H4 (cell line): ENCODE results near the gene PTGS1. TPM values are rescaled to one million over a fixed set of nuclear protein-coding genes. Genes with fewer than 3 reads are reported as not detected.

Source experiments
- DNase-seq: peaks from one replicate; pipeline ENCODE4 v3.0.0-alpha.2; 2015; ENCODE audit warnings: low spot score
- total RNA-seq: library from RNA; depleted of rRNA; stranded (reverse); fragments of >200 nt; shearing (Covaris generic); gene quantifications from 2 replicates; pipeline ENCODE4 v1.2.3, GENCODE V29; 2014

Gene PTGS1
- total RNA-seq, 1 experiment from 2014 or later = 0.74 TPM

- DNase-seq = peak; percentile 64
Measured at GRCh38 chr9:122374885-122375420, 4.1 kb downstream of the PTGS1 start.

- DNase-seq = no peak
Measured at GRCh38 chr9:122376796-122377195, 6.0 kb downstream of the PTGS1 start.

- DNase-seq = no peak
Measured at GRCh38 chr9:122377241-122378164, 6.7 kb downstream of the PTGS1 start.

DNA sequence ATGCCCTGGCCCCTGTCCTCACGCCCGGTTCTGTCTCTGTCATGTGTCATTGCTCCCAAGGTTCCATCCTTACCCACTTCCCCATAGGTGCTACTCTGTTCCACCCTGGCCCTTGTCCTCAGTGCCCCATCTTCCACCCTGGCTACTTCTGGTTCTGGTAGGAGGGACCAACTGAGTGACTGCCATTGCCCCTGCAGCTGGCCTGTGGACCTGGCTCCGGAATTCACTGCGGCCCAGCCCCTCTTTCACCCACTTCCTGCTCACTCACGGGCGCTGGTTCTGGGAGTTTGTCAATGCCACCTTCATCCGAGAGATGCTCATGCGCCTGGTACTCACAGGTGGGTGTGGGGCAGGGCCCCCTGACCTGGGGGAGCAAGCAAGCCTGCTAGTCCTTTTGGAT lies 7.4 kb downstream of the PTGS1 start:
- no peak for DNase-seq

- no peak for DNase-seq
Measured at GRCh38 chr9:122379340-122379739, 8.5 kb downstream of the PTGS1 start.

GRCh38 chr9:122380293-122380692 lies 9.5 kb downstream of the PTGS1 start:
- DNase-seq = no peak

- DNase-seq = no peak
Measured at GRCh38 chr9:122381206-122381950, 10.6 kb downstream of the PTGS1 start.

- DNase-seq = no peak
Measured at GRCh38 chr9:122382901-122383850, 12.4 kb downstream of the PTGS1 start.

- no peak for DNase-seq
Measured at GRCh38 chr9:122383992-122384461, 13.2 kb downstream of the PTGS1 start.

DNA sequence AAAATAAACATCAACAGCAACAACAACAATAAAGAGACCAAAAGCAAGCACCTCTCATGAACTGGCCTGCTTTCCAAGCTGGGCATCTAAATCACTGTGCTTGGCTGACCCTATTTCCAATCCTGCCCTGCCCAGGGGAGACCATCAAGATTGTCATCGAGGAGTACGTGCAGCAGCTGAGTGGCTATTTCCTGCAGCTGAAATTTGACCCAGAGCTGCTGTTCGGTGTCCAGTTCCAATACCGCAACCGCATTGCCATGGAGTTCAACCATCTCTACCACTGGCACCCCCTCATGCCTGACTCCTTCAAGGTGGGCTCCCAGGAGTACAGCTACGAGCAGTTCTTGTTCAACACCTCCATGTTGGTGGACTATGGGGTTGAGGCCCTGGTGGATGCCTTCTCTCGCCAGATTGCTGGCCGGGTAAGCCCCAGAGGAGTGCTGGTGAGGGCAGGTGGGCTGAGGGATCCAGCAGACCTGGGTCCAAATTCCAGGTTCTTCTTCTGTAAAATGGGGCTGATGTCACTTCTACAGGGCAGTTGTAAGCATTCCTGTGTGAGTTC lies 15.6 kb downstream of the PTGS1 start:
- no peak for DNase-seq

- DNase-seq = no peak
Measured at GRCh38 chr9:122387536-122387935, 16.7 kb downstream of the PTGS1 start.

GRCh38 chr9:122389195-122389594 lies 18.4 kb downstream of the PTGS1 start:
- no peak for DNase-seq

DNA sequence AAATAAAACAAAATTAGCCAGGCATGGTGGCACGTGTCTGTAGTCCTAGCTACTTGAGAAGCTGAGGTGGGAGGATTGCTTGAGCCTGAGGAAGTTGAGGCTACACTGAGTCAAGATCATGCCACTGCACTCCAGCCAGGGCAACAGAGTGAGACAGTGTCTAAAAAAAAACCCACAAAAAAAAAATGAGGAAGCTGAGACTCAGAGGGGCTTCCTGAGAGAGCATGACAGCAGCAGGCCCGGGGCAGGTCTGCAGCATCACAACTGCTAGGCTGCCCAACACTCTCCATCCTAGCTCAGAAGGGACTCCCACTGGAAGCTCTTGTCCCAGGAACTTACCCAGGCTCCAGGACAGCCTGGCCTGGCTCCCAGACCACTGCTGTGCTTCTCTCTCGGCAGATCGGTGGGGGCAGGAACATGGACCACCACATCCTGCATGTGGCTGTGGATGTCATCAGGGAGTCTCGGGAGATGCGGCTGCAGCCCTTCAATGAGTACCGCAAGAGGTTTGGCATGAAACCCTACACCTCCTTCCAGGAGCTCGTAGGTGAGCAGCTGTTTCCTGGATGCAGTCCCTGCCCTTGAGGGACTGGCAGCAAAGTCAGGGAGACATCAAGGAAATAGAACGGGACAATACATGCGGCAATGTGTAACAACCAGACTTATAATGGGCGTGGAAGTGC lies 19.1 kb downstream of the PTGS1 start:
- peak; percentile 42 for DNase-seq

DNA sequence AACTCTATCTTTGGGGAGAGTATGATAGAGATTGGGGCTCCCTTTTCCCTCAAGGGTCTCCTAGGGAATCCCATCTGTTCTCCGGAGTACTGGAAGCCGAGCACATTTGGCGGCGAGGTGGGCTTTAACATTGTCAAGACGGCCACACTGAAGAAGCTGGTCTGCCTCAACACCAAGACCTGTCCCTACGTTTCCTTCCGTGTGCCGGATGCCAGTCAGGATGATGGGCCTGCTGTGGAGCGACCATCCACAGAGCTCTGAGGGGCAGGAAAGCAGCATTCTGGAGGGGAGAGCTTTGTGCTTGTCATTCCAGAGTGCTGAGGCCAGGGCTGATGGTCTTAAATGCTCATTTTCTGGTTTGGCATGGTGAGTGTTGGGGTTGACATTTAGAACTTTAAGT lies 21.5 kb downstream of the PTGS1 start:
- no peak for DNase-seq

- DNase-seq = no peak
Measured at GRCh38 chr9:122392714-122393113, 21.9 kb downstream of the PTGS1 start.

DNA sequence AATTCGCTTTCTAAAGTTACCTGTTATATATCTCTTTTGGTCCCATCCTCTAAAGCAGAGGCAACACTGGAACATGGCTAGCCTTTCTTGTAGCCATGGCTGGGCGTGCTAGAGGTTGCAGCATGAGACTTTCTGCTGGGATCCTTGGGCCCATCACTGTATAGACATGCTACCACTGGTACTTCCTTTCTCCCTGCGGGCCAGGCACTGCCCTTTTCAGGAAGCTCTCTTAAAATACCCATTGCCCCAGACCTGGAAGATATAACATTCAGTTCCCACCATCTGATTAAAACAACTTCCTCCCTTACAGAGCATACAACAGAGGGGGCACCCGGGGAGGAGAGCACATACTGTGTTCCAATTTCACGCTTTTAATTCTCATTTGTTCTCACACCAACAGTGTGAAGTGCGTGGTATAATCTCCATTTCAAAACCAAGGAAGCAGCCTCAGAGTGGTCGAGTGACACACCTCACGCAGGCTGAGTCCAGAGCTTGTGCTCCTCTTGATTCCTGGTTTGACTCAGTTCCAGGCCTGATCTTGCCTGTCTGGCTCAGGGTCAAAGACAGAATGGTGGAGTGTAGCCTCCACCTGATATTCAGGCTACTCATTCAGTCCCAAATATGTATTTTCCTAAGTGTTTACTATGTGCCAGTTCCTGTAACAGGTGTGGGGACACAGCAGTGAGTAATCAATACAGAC lies 22.6 kb downstream of the PTGS1 start:
- DNase-seq = no peak

DNA sequence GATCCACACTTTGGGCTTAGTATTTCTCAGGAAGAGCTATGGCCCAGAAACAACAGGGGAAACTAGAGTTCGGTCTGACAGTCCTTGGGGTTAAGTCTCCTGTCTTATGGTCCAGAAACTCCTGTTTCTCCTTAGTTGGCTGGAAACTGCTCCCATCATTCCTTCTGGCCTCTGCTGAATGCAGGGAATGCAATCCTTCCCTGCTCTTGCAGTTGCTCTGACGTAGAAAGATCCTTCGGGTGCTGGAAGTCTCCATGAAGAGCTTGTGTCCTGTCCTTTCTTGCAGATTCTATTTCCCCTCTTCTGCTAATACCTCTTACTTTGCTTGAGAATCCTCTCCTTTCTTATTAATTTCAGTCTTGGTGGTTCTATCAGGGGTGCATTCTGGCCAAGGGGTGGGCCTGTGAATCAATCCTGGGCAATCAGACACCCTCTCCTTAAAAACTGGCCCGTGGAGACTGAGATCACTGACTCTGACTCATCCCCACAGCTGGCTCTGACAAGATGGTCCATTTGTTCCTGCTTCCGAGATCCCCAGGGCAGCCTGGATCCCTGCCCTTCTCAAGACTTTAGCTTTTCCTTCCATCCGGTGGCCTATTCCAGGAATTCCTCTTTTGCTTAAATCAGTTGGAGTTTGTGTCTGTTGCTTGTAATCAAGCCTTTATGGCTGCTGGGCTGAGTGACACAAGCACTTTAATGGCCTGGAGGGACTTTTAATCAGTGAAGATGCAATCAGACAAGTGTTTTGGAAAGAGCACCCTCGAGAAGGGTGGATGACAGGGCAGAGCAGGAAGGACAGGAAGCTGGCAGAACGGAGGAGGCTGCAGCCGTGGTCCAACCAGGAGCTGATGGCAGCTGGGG lies 23.7 kb downstream of the PTGS1 start:
- no peak for DNase-seq

DNA sequence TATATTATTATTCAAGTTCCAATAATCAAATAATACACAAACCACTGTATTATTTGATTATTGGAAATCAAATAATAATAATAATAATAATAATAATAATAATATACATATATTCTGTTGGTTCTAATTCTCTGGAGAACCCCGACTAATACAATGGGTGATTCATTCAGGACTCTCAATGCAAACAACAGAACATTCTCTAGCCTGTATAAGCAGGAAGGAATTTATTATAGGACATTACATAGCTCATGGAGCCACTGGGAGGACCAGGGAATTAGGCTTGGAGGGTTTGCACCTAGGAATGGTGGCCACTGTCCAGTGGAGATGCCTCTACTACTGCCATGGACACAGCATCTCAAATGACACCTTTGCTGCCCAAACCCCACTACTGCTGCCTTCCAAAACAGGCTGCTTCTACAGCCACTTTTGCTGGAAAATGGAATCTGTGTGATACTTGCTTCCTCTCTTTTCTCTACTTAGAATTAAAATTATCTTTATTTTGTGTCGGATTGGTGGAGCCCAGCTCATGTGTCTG lies 25.9 kb downstream of the PTGS1 start:
- no peak for DNase-seq

DNA sequence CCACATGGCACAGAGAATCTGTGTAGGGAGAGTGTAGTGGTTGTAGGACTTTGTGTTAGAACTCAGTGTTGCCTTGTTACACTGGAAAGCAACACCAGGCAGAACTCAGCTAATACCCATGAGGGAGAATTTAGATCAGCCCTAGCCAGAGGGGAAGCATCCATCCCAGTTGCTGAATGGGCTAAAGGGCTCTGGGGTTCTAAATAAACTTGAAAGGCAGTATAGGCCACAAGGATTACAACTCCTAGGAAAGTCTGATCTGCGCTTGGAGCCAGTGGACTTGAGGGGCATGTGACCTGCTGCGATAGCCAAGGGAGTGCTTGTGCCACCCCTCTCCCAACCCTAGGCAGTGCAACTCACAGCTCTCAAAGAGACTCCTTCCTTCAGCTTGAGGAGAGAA lies 26.9 kb downstream of the PTGS1 start:
- no peak for DNase-seq
